Natural killer cell (primary cell): Measurements from ENCODE around the gene PLCB3. TPM values are rescaled to one million over a fixed set of nuclear protein-coding genes. Genes with fewer than 3 reads are reported as not detected.
A peak's percentile ranks its signal among the peaks of the same experiment; 100 is the strongest.

Experiments used
- ATAC-seq, 3 donors: fragments of 150-1000 bp in 2 of 3; fragments of 200-7000 bp in 1 of 3; cut with Tn5 transposase; 1 replicate in 1 of 3; 2 replicates in 2 of 3; pipeline ENCODE4 v1.10.0; 2021; ENCODE audit warnings: mild to moderate bottlenecking in 2 of 3, moderate library complexity in 2 of 3
- DNase-seq, 2 donors: peaks; one replicate each; pipeline versions ENCODE4 v3.0.0 to v3.0.0-alpha.2; 2013 to 2021; ENCODE audit warnings: mixed read lengths in 1 of 2
- H3K27ac ChIP-seq: one replicate; pipeline ENCODE4 v1.5.1; 2013; ENCODE audit warnings: mild to moderate bottlenecking, low read length
- H3K27me3 ChIP-seq: one replicate; pipeline ENCODE4 v1.6.1; 2013; ENCODE audit warnings: low read length; ENCODE audit not compliant: control insufficient read depth, insufficient read depth
- H3K36me3 ChIP-seq: one replicate; pipeline ENCODE4 v1.6.1; 2013; ENCODE audit warnings: low read length; ENCODE audit not compliant: control insufficient read depth, insufficient read depth
- H3K4me1 ChIP-seq: one replicate; pipeline ENCODE4 v1.6.1; 2013; ENCODE audit warnings: low read length; ENCODE audit not compliant: control insufficient read depth, insufficient read depth
- H3K4me3 ChIP-seq: one replicate; pipeline ENCODE4 v1.5.1; 2013; ENCODE audit warnings: low read length
- H3K9me3 ChIP-seq: one replicate; pipeline ENCODE4 v1.6.1; 2013; ENCODE audit warnings: low read length; ENCODE audit not compliant: control insufficient read depth, insufficient read depth
- H3K27ac Mint-ChIP-seq, 2 donors: one replicate each; pipeline ENCODE4 v1.8.0; 2022; ENCODE audit warnings: mild to moderate bottlenecking in 2 of 2, mixed read lengths in 2 of 2, moderate library complexity in 1 of 2
- H3K27me3 Mint-ChIP-seq, 2 donors: one replicate each; pipeline ENCODE4 v1.8.0; 2022; ENCODE audit warnings: low read depth in 2 of 2, mixed read lengths in 2 of 2
- H3K36me3 Mint-ChIP-seq: one replicate; pipeline ENCODE4 v1.8.0; 2022; ENCODE audit warnings: mixed read lengths
- H3K4me1 Mint-ChIP-seq, 2 donors: one replicate each; pipeline ENCODE4 v1.8.0; 2022; ENCODE audit warnings: mixed read lengths in 2 of 2
- H3K4me3 Mint-ChIP-seq: one replicate; pipeline ENCODE4 v1.8.0; 2022; ENCODE audit warnings: mild to moderate bottlenecking, moderate library complexity, mixed read lengths
- H3K9me3 Mint-ChIP-seq, 2 donors: one replicate each; pipeline ENCODE4 v1.8.0; 2022; ENCODE audit warnings: mixed read lengths in 2 of 2
- CTCF ChIP-seq: fragments of 200-600 bp; IDR thresholded peaks from one replicate; pipeline ENCODE4 v1.8.0; 2022; ENCODE audit warnings: antibody characterized with exemption
- WGBS: methylation state at CpG from one replicate; pipeline ENCODE4 v1.1.7; 2013; ENCODE audit warnings: missing lambda C conversion rate; ENCODE audit not compliant: insufficient coverage; 5-methylcytosine and 5-hydroxymethylcytosine counted together
- intact Hi-C: fragments of 100-400 bp; cut with micrococcal nuclease; formaldehyde crosslinking; loops from one replicate; pipeline ENCODE4 v1.14.2; 2022
- total RNA-seq, 4 donors: library from RNA; stranded (reverse); fragments of 120-200 nt in 1 of 4; gene quantifications; one replicate each; pipeline versions ENCODE4 v1.2.3 to v1.2.4, GENCODE V29; 2013 to 2022

The PLCB3 gene
- total RNA-seq, 3 donors from 2014 or later (not counting 1 experiment from before 2014, with no cell fraction given) = 5.4 to 7.6 (median 5.5) TPM

GRCh38 chr11:64278576-64279190, 27.4 kb downstream of the PLCB3 start:
- no peak for TF ChIP-seq CTCF
- Mint-ChIP-seq H3K27ac (no peak overlapping the region), H3K4me1 (peaks cover 0 to 4% of the 10 kb centered on the region in 2 donors), H3K4me3 (no peak overlapping the region), H3K27me3 (no peaks in the 10 kb centered on the region), H3K36me3 (no peaks in the 10 kb centered on the region), H3K9me3 (no peaks in the 10 kb centered on the region)
- Histone ChIP-seq H3K4me3 (no peak overlapping the region), H3K4me1 (peaks cover 4% of the 10 kb centered on the region), H3K27ac (no peak overlapping the region), H3K9me3 (no peaks in the 10 kb centered on the region), H3K36me3 (peaks cover 14% of the 10 kb centered on the region), H3K27me3 (no peaks in the 10 kb centered on the region)
- DNase-seq (no peak), ATAC-seq (no peak)
- intact Hi-C loops = no loop called here
- WGBS = 95% methylated on average over 8 of the region's 8 CpGs

GRCh38 chr11:64281957-64282770, 30.8 kb downstream of the PLCB3 start:
- Histone ChIP-seq H3K4me1 (peaks cover 22% of the 10 kb centered on the region), H3K27ac (no peak overlapping the region), H3K9me3 (no peaks in the 10 kb centered on the region), H3K36me3 (peaks cover 7% of the 10 kb centered on the region), H3K4me3 (no peak overlapping the region), H3K27me3 (no peaks in the 10 kb centered on the region)
- Mint-ChIP-seq H3K4me1 (peaks cover 12 to 16% of the 10 kb centered on the region in 2 donors), H3K36me3 (no peaks in the 10 kb centered on the region), H3K27me3 (no peaks in the 10 kb centered on the region), H3K27ac (peak overlapping the region; percentile 94 to 96), H3K9me3 (no peaks in the 10 kb centered on the region), H3K4me3 (no peak overlapping the region)
- TF ChIP-seq CTCF = no peak
- WGBS = 96% methylated on average over 21 of the region's 22 CpGs
- intact Hi-C loops = no loop called here
- ATAC-seq = no peak
- no peak for DNase-seq

GRCh38 chr11:64283092-64283491, 31.8 kb downstream of the PLCB3 start:
- H3K27ac Mint-ChIP-seq = peak overlapping the region; percentile 94 to 96
- ATAC-seq = no peak
- H3K27ac ChIP-seq = no peak overlapping the region

More at GRCh38 chr11:64283092-64283491, 31.8 kb downstream of the PLCB3 start:
- WGBS = 93% methylated on average over 3 of the region's 3 CpGs
- Histone ChIP-seq H3K36me3 (peaks cover 7% of the 10 kb centered on the region), H3K9me3 (no peaks in the 10 kb centered on the region), H3K4me1 (peaks cover 22% of the 10 kb centered on the region), H3K27me3 (no peaks in the 10 kb centered on the region), H3K4me3 (no peak overlapping the region)
- peak overlapping the region; percentile 56 for H3K4me3 Mint-ChIP-seq
- peaks cover 12 to 16% of the 10 kb centered on the region in 2 donors for H3K4me1 Mint-ChIP-seq
- intact Hi-C loops = no loop called here
- no peaks in the 10 kb centered on the region for H3K9me3 Mint-ChIP-seq
- TF ChIP-seq CTCF = no peak
- H3K27me3 Mint-ChIP-seq = no peaks in the 10 kb centered on the region
- no peaks in the 10 kb centered on the region for H3K36me3 Mint-ChIP-seq
- DNase-seq = no peak
